ENCODE measurements around the gene CPA5. TPM values are rescaled to one million over a fixed set of nuclear protein-coding genes. Genes with fewer than 3 reads are reported as not detected.

The CPA5 gene
- total RNA-seq, 2 experiments from 2014 or later: 0.74 to 0.88 TPM

Other genes with a start within 250 kb of the CPA5 start
- 10 to 100 TPM; 36.0 to 37.3 TPM for gene TMEM209, start 139.4 kb upstream of the CPA5 start, total RNA-seq
- gene SSMEM1, start 137.0 kb upstream of the CPA5 start, total RNA-seq: not detected
- gene CPA2, start 78.0 kb upstream of the CPA5 start, total RNA-seq: not detected
- not detected for gene CPA4, start 51.7 kb upstream of the CPA5 start, total RNA-seq
- not detected for gene CPA1, start 35.7 kb downstream of the CPA5 start, total RNA-seq
- gene CEP41, start 96.2 kb downstream of the CPA5 start, total RNA-seq: 10 to 100 TPM; 16.0 to 18.2 TPM
- gene MEST, start 147.3 kb downstream of the CPA5 start, total RNA-seq: 1 to 10 TPM; 1.4 to 1.6 TPM

Measured in activated naive CD4-positive, alpha-beta T cell treated with anti-CD3 and anti-CD28 coated beads for 36 hours (primary cell).